B cell (primary cell): ENCODE results near the gene EEFSEC.

ENCODE experiments used
- EZH2 ChIP-seq: IDR thresholded peaks from 2 replicates; pipeline ENCODE4 v1.6.1; 2012; ENCODE audit warnings: borderline replicate concordance, low read depth, mild to moderate bottlenecking, moderate library complexity, low read length; ENCODE audit not compliant: insufficient read depth, poor library complexity, severe bottlenecking
- TF ChIP-seq, protein P1 (sequence below): fragments of 200-600 bp; IDR thresholded peaks from one replicate; pipeline ENCODE4 v1.8.0; 2022; ENCODE audit warnings: antibody characterized with exemption, mild to moderate bottlenecking

DNA sequence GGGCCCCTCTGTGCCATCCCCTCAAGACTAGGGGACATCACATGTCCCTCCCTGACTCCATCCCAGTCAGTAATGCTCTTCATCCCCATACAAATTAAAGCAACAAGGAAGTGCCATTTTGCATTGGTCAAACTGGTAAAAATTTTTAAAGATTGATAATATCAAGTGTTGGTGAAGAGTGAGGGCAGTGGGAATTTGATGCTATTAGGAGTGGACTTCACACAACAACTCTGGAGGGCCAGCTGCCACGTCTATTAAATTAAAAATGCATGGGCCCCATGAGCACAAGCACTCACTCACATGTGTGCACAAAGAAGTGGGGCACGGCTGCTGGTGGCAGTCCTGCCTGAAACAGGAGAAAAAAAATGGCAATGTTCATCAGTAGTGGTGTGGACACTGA lies 265.6 kb downstream of the EEFSEC start:
- TF ChIP-seq, protein P1, sequence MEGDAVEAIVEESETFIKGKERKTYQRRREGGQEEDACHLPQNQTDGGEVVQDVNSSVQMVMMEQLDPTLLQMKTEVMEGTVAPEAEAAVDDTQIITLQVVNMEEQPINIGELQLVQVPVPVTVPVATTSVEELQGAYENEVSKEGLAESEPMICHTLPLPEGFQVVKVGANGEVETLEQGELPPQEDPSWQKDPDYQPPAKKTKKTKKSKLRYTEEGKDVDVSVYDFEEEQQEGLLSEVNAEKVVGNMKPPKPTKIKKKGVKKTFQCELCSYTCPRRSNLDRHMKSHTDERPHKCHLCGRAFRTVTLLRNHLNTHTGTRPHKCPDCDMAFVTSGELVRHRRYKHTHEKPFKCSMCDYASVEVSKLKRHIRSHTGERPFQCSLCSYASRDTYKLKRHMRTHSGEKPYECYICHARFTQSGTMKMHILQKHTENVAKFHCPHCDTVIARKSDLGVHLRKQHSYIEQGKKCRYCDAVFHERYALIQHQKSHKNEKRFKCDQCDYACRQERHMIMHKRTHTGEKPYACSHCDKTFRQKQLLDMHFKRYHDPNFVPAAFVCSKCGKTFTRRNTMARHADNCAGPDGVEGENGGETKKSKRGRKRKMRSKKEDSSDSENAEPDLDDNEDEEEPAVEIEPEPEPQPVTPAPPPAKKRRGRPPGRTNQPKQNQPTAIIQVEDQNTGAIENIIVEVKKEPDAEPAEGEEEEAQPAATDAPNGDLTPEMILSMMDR = no peak
- TF ChIP-seq EZH2 = no peak
